HepG2 (cell line): ENCODE results near the gene HLF. TPM values are rescaled to one million over a fixed set of nuclear protein-coding genes. Genes with fewer than 3 reads are reported as not detected.
A peak's percentile ranks its signal among the peaks of the same experiment; 100 is the strongest.

Source experiments
- ARNT ChIP-seq: fragments of 450-650 bp; IDR thresholded peaks from 2 replicates; pipeline ENCODE4 v1.6.1; 2017
- CCDC6 ChIP-seq: sonication (generic); formaldehyde crosslinking; IDR thresholded peaks from 2 replicates; pipeline ENCODE4 v1.8.1; 2022; ENCODE audit warnings: mild to moderate bottlenecking, missing genetic modification reagents, moderate library complexity
- CREBL2 ChIP-seq: sonication (generic); formaldehyde crosslinking; IDR thresholded peaks from 2 replicates; pipeline ENCODE4 v1.8.1; 2023; ENCODE audit warnings: missing genetic modification reagents, mild to moderate bottlenecking, borderline replicate concordance
- FOXA3 ChIP-seq: IDR thresholded peaks from 2 replicates; pipeline ENCODE4 v1.6.1; 2016; ENCODE audit warnings: missing genetic modification reagents, missing compliant biosample characterization
- HMGA1 ChIP-seq: sonication (generic); formaldehyde crosslinking; conservative IDR thresholded peaks from 2 replicates; pipeline ENCODE4 v1.4.0; 2020; ENCODE audit warnings: missing genetic modification reagents
- KDM2A ChIP-seq: sonication (generic); formaldehyde crosslinking; IDR thresholded peaks from 2 replicates; pipeline ENCODE4 v1.4.0; 2020; ENCODE audit warnings: low read depth, missing genetic modification reagents, borderline replicate concordance
- KLF11 ChIP-seq: IDR thresholded peaks from 2 replicates; pipeline ENCODE4 v1.6.1; 2016; ENCODE audit warnings: missing compliant biosample characterization
- KLF15 ChIP-seq: sonication (generic); formaldehyde crosslinking; IDR thresholded peaks from 2 replicates; pipeline ENCODE4 v1.8.1; 2023; ENCODE audit warnings: borderline replicate concordance, mild to moderate bottlenecking, inconsistent platforms, missing genetic modification reagents, mixed read lengths
- KMT2A ChIP-seq: sonication (generic); formaldehyde crosslinking; IDR thresholded peaks from 2 replicates; pipeline ENCODE4 v1.4.0; 2020; ENCODE audit warnings: missing genetic modification reagents
- MED1 ChIP-seq: sonication (generic); formaldehyde crosslinking; IDR thresholded peaks from 2 replicates; pipeline ENCODE4 v1.4.0; 2020; ENCODE audit warnings: missing genetic modification reagents
- MED13 ChIP-seq: sonication (generic); formaldehyde crosslinking; IDR thresholded peaks from 2 replicates; pipeline ENCODE4 v1.5.0; 2020; ENCODE audit warnings: missing genetic modification reagents
- PAF1 ChIP-seq: IDR thresholded peaks from 2 replicates; pipeline ENCODE4 v1.6.1; 2016; ENCODE audit warnings: missing genetic modification reagents, missing compliant biosample characterization
- PAWR ChIP-seq: sonication (generic); formaldehyde crosslinking; IDR thresholded peaks from 2 replicates; pipeline ENCODE4 v1.4.0; 2020; ENCODE audit warnings: missing genetic modification reagents, mild to moderate bottlenecking, borderline replicate concordance
- POGZ ChIP-seq: sonication (generic); formaldehyde crosslinking; IDR thresholded peaks from 2 replicates; pipeline ENCODE4 v1.4.0; 2020; ENCODE audit warnings: mild to moderate bottlenecking, missing genetic modification reagents
- RARG ChIP-seq: sonication (generic); formaldehyde crosslinking; IDR thresholded peaks from 2 replicates; pipeline ENCODE4 v1.4.0; 2020; ENCODE audit warnings: low read depth, mild to moderate bottlenecking, missing genetic modification reagents
- RCOR2 ChIP-seq: IDR thresholded peaks from 2 replicates; pipeline ENCODE4 v1.6.1; 2016; ENCODE audit warnings: missing biosample characterization, missing genetic modification reagents
- RELA ChIP-seq: sonication (generic); formaldehyde crosslinking; IDR thresholded peaks from 2 replicates; pipeline ENCODE4 v1.4.0; 2020; ENCODE audit warnings: missing genetic modification reagents
- SMYD3 ChIP-seq: sonication (generic); formaldehyde crosslinking; IDR thresholded peaks from 2 replicates; pipeline ENCODE4 v1.8.1; 2023; ENCODE audit warnings: mild to moderate bottlenecking, missing genetic modification reagents
- SRSF1 ChIP-seq: fragments of 200-400 bp; formaldehyde crosslinking; optimal IDR thresholded peaks from 2 replicates; pipeline ENCODE3; 2017; ENCODE audit warnings: mild to moderate bottlenecking, low read depth, low read length, moderate library complexity
- TBP ChIP-seq: sonication (generic); formaldehyde crosslinking; IDR thresholded peaks from 2 replicates; pipeline ENCODE4 v1.5.0; 2020; ENCODE audit warnings: missing genetic modification reagents
- ZBTB4 ChIP-seq: sonication (generic); formaldehyde crosslinking; IDR thresholded peaks from 2 replicates; pipeline ENCODE4 v1.4.0; 2020; ENCODE audit warnings: missing genetic modification reagents, mild to moderate bottlenecking, borderline replicate concordance
- ZFP36L2 ChIP-seq: sonication (generic); formaldehyde crosslinking; IDR thresholded peaks from 2 replicates; pipeline ENCODE4 v1.4.0; 2020; ENCODE audit warnings: missing genetic modification reagents
- ZNF160 ChIP-seq: sonication (generic); formaldehyde crosslinking; IDR thresholded peaks from 2 replicates; pipeline ENCODE4 v1.8.0; 2022; ENCODE audit warnings: mild to moderate bottlenecking, inconsistent platforms, missing genetic modification reagents
- ZNF207 ChIP-seq: fragments of 450-650 bp; IDR thresholded peaks from 2 replicates; pipeline ENCODE4 v1.6.1; 2016; ENCODE audit warnings: antibody characterized with exemption, borderline replicate concordance
- ZNF24 ChIP-seq: fragments of 450-650 bp; IDR thresholded peaks from 2 replicates; pipeline ENCODE4 v1.6.1; 2017; ENCODE audit warnings: antibody characterized with exemption, mild to moderate bottlenecking
- ZNF260 ChIP-seq: sonication (generic); formaldehyde crosslinking; IDR thresholded peaks from 2 replicates; pipeline ENCODE4 v1.4.0; 2020; ENCODE audit warnings: missing genetic modification reagents, low read depth, mild to moderate bottlenecking, borderline replicate concordance
- ZNF333 ChIP-seq: sonication (generic); formaldehyde crosslinking; IDR thresholded peaks from 2 replicates; pipeline ENCODE4 v1.4.0; 2020; ENCODE audit warnings: mild to moderate bottlenecking, missing genetic modification reagents, borderline replicate concordance
- ZNF335 ChIP-seq: sonication (generic); formaldehyde crosslinking; IDR thresholded peaks from 2 replicates; pipeline ENCODE4 v1.4.0; 2020; ENCODE audit warnings: missing genetic modification reagents
- ZNF367 ChIP-seq: sonication (generic); formaldehyde crosslinking; IDR thresholded peaks from 2 replicates; pipeline ENCODE4 v1.4.0; 2020; ENCODE audit warnings: missing genetic modification reagents, borderline replicate concordance
- ZNF737 ChIP-seq: sonication (generic); formaldehyde crosslinking; IDR thresholded peaks from 2 replicates; pipeline ENCODE4 v1.5.0; 2020; ENCODE audit warnings: missing genetic modification reagents, mild to moderate bottlenecking, borderline replicate concordance
- ZSCAN9 ChIP-seq: IDR thresholded peaks from 2 replicates; pipeline ENCODE4 v1.6.1; 2016; ENCODE audit warnings: borderline replicate concordance
- polyA plus RNA-seq, 8 experiments: library from polyadenylated mRNA; depleted of rRNA in 3 of 8; stranded (reverse) in 7 of 8; unstranded in 1 of 8; fragments of >200 nt; fragmentation: Illumina TruSeq in 4 of 8; extraction: Trizol in 4 of 8; gene quantifications; 2 replicates each; pipeline versions ENCODE4 v1.2.1 to v1.2.3, GENCODE V29; 2011 to 2016; ENCODE audit warnings: low read depth in 4 of 8, missing spikeins in 1 of 8, mixed read lengths in 1 of 8; ENCODE audit not compliant: insufficient read depth in 1 of 8
- total RNA-seq, 5 experiments: library from RNA; depleted of rRNA; stranded (reverse); fragments of >200 nt; fragmentation: Illumina TruSeq; extraction: Trizol; gene quantifications; 2 replicates each; pipeline ENCODE4 v1.2.3, GENCODE V29; 2016; ENCODE audit warnings: low read depth in 1 of 5

The HLF gene
- total and polyA plus RNA-seq, 2 of the 13 experiments (the other 11 are each of a cell fraction or from before 2014, with no cell fraction given) = 202 to 346 TPM

DNA sequence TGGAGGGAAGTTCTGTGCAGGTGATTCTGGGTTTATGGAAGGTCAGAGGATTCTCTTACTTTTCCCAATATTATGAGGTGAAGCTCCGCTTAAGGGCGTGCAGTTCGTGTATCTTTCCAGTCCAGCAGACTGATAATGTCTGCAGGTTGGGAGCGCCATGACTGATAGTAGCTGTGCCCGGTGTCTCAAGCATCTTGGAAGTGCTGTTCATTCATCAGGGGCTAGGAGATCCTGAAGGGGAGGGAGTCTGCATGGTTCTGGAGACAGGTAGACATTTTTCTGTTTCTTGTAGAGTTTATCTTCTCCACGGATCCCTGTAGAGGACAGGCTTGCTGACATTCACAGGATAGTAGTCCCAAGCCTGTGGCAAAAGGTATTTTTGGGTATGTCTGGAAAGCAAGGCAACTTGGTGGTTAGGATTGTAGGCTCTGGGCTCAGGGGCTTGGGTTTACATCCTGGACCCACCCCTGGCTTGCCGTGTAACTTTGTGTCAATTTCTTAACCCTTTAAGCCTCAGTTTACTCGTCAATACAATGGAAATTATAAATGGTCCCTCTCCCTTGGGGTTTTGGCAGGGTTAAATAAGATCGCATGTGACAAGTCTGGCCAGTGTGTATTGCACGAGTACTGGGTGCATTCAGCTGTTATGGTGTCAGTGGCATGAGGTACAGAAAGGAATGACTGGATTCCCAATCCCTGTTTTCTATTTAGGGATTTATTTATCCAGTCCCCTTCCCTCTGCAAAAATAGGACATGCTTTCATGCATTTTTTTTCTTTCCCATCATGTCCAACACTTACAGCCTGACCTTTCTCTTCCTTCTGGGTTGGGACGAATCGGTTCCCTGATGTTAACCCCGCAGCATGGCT, 8.2 kb downstream of the HLF start (continued):
- TF ChIP-seq RCOR2 (CRISPR knock-in tag) = no peak
- TF ChIP-seq ZNF24 = no peak
- no peak for TF ChIP-seq ZNF737 (CRISPR knock-in tag)
- TF ChIP-seq ZFP36L2 (CRISPR knock-in tag) = no peak
- TF ChIP-seq SRSF1 = no peak
- TF ChIP-seq KMT2A (CRISPR knock-in tag) = no peak
- peak; percentile 91 for TF ChIP-seq PAF1 (CRISPR knock-in tag)
- no peak for TF ChIP-seq ZNF260 (CRISPR knock-in tag)
- TF ChIP-seq ZSCAN9 = no peak
- TF ChIP-seq KLF11 (CRISPR knock-in tag) = no peak
- no peak for TF ChIP-seq ARNT
- TF ChIP-seq MED1 (CRISPR knock-in tag) = peak; percentile 45; the same call in 1 of the 2 replicates
- no peak for TF ChIP-seq ZNF335 (CRISPR knock-in tag)
- peak; percentile 21; the same call in 1 of the 2 replicates for TF ChIP-seq POGZ (CRISPR knock-in tag)
- no peak for TF ChIP-seq RELA (CRISPR knock-in tag)
- TF ChIP-seq ZBTB4 (CRISPR knock-in tag) = no peak
- no peak for TF ChIP-seq RARG
- TF ChIP-seq KLF15 (CRISPR knock-in tag) = no peak
- TF ChIP-seq SMYD3 (CRISPR knock-in tag) = no peak
- TF ChIP-seq ZNF333 = no peak
- TF ChIP-seq FOXA3 (CRISPR knock-in tag) = no peak
- TF ChIP-seq PAWR (CRISPR knock-in tag) = no peak
- 0 out of 2 replicates have a peak, but pooled peaks have one; percentile 0 for TF ChIP-seq CREBL2 (CRISPR knock-in tag)
- TF ChIP-seq ZNF207 = no peak
- no peak for TF ChIP-seq CCDC6 (CRISPR knock-in tag)
- no peak for TF ChIP-seq MED13 (CRISPR knock-in tag)
- TF ChIP-seq ZNF160 (CRISPR knock-in tag) = 0 out of 2 replicates have a peak, but pooled peaks have one; percentile 7
- no peak for TF ChIP-seq ZNF367 (CRISPR knock-in tag)
- TF ChIP-seq KDM2A (CRISPR knock-in tag) = no peak
- TF ChIP-seq HMGA1 (CRISPR knock-in tag) = no peak
- no peak; the same call in 1 of the 2 replicates for TF ChIP-seq TBP (CRISPR knock-in tag)
